B cell (primary cell): ENCODE measurements around the gene SLC7A10. TPM values are rescaled to one million over a fixed set of nuclear protein-coding genes. Genes with fewer than 3 reads are reported as not detected.

Source experiments
- ATAC-seq: fragments of 200-7000 bp; cut with Tn5 transposase; one replicate; pipeline ENCODE4 v1.10.0; 2021; ENCODE audit warnings: low read depth, mild to moderate bottlenecking, moderate number of reproducible peaks, moderate library complexity
- CTCF ChIA-PET: fragments of 350-600 bp; sonication (Branson Sonifier 250); formaldehyde crosslinking; loops from one replicate; lab custom pipeline; 2021; ENCODE audit warnings: antibody characterized with exemption, inconsistent platforms; lab: Charles Lee
- POLR2A ChIA-PET: fragments of 350-600 bp; sonication (Branson Sonifier 250); formaldehyde crosslinking; loops from one replicate; lab custom pipeline; 2021; ENCODE audit warnings: antibody characterized with exemption; lab: Charles Lee
- DNase-seq: peaks from one replicate; pipeline ENCODE4 v3.0.0; 2013
- H2AFZ ChIP-seq: 2 replicates; pipeline ENCODE4 v1.6.1; 2012; ENCODE audit warnings: mild to moderate bottlenecking, low read depth, low read length; ENCODE audit not compliant: insufficient read depth, poor library complexity, severe bottlenecking
- H3K27ac ChIP-seq, 2 donors: 1 replicate in 1 of 2; 2 replicates in 1 of 2; pipeline ENCODE4 v1.5.1; 2012 to 2013; ENCODE audit warnings: low read length in 2 of 2, mild to moderate bottlenecking in 2 of 2, moderate library complexity in 1 of 2
- H3K27me3 ChIP-seq, 4 experiments: fragments of 200-600 bp in 1 of 4; sonication (generic) in 1 of 4; replicated peaks in 1 of 4; 1 replicate in 2 of 4; 2 replicates in 2 of 4; pipeline versions ENCODE4 v1.6.1 to v1.7.0; 2013 to 2016; ENCODE audit warnings: low read length in 3 of 4, mild to moderate bottlenecking in 2 of 4, mixed read lengths in 1 of 4, moderate library complexity in 1 of 4; ENCODE audit not compliant: insufficient read depth in 4 of 4, control insufficient read depth in 3 of 4; ENCODE audit errors: control extremely low read depth in 1 of 4
- H3K36me3 ChIP-seq, 2 experiments: replicated peaks in 1 of 2; 1 replicate in 1 of 2; 2 replicates in 1 of 2; pipeline versions ENCODE4 v1.6.1 to v1.7.1; 2013; ENCODE audit warnings: low read length in 1 of 2; ENCODE audit not compliant: insufficient read depth in 2 of 2, control insufficient read depth in 1 of 2; ENCODE audit errors: control extremely low read depth in 1 of 2, extremely low read depth in 1 of 2
- H3K4me1 ChIP-seq, 2 donors: fragments of 200-600 bp in 1 of 2; sonication (generic) in 1 of 2; 1 replicate in 1 of 2; 2 replicates in 1 of 2; pipeline versions ENCODE4 v1.5.1 to v1.6.1; 2013 to 2017; ENCODE audit warnings: low read length in 2 of 2; ENCODE audit not compliant: control insufficient read depth in 2 of 2, insufficient read depth in 2 of 2
- H3K4me2 ChIP-seq: replicated peaks from 2 replicates; pipeline ENCODE3; 2012; ENCODE audit warnings: mild to moderate bottlenecking, low read depth, low read length; ENCODE audit not compliant: poor library complexity, severe bottlenecking
- H3K4me3 ChIP-seq, 5 experiments: fragments of 200-600 bp in 1 of 5; sonication (generic) in 1 of 5; 1 replicate in 3 of 5; 2 replicates in 2 of 5; pipeline versions ENCODE4 v1.5.1 to v1.7.0; 2011 to 2016; ENCODE audit warnings: low read length in 4 of 5, mild to moderate bottlenecking in 4 of 5, low read depth in 2 of 5, control low read depth in 1 of 5, moderate library complexity in 1 of 5; ENCODE audit not compliant: insufficient read depth in 1 of 5; ENCODE audit errors: control extremely low read depth in 1 of 5, extremely low read depth in 1 of 5
- H3K79me2 ChIP-seq: fragments of 200-600 bp; sonication (generic); one replicate; pipeline ENCODE4 v1.6.0; 2016; ENCODE audit warnings: low read length; ENCODE audit not compliant: control insufficient read depth, insufficient read depth
- H3K9ac ChIP-seq: fragments of 200-600 bp; sonication (generic); 2 replicates; pipeline ENCODE4 v1.6.1; 2017; ENCODE audit warnings: mild to moderate bottlenecking, low read length, moderate library complexity
- H3K9me3 ChIP-seq, 3 donors: one replicate each; pipeline versions ENCODE4 v1.6.1 to v1.7.1; 2013; ENCODE audit warnings: low read length in 2 of 3; ENCODE audit not compliant: control insufficient read depth in 2 of 3, insufficient read depth in 1 of 3; ENCODE audit errors: control extremely low read depth in 1 of 3
- H4K20me1 ChIP-seq: 2 replicates; pipeline ENCODE4 v1.6.0; 2012; ENCODE audit warnings: mild to moderate bottlenecking, low read length; ENCODE audit not compliant: insufficient read depth, control insufficient read depth, poor library complexity, severe bottlenecking
- H3K27ac Mint-ChIP-seq: one replicate; pipeline ENCODE4 v1.8.0; 2021; ENCODE audit warnings: mixed read lengths
- H3K27me3 Mint-ChIP-seq: one replicate; pipeline ENCODE4 v1.8.0; 2021; ENCODE audit warnings: mixed read lengths
- H3K4me1 Mint-ChIP-seq: one replicate; pipeline ENCODE4 v1.8.0; 2021; ENCODE audit warnings: mixed read lengths
- H3K4me3 Mint-ChIP-seq: one replicate; pipeline ENCODE4 v1.8.0; 2021; ENCODE audit warnings: mixed read lengths
- H3K9me3 Mint-ChIP-seq: one replicate; pipeline ENCODE4 v1.8.0; 2022; ENCODE audit warnings: mixed read lengths; ENCODE audit not compliant: insufficient read depth
- EZH2 ChIP-seq: IDR thresholded peaks from 2 replicates; pipeline ENCODE4 v1.6.1; 2012; ENCODE audit warnings: borderline replicate concordance, low read depth, mild to moderate bottlenecking, moderate library complexity, low read length; ENCODE audit not compliant: insufficient read depth, poor library complexity, severe bottlenecking
- WGBS: methylation state at CpG from one replicate; pipeline ENCODE4 v1.1.5; 2013; ENCODE audit warnings: missing lambda C conversion rate; ENCODE audit not compliant: insufficient coverage; 5-methylcytosine and 5-hydroxymethylcytosine counted together
- intact Hi-C: fragments of 100-400 bp; cut with micrococcal nuclease; formaldehyde crosslinking; loops from one replicate; pipeline ENCODE4 v1.10.0; 2022
- polyA plus RNA-seq: library from polyadenylated mRNA; depleted of rRNA; stranded (reverse); fragments of >200 nt; gene quantifications from 2 replicates; pipeline ENCODE4 v1.2.3, GENCODE V29; 2012
- total RNA-seq, 2 donors: library from RNA; stranded (reverse); fragments of 120-200 nt in 1 of 2; gene quantifications; 1 replicate in 1 of 2; 2 replicates in 1 of 2; pipeline versions ENCODE4 v1.2.3 to v1.2.4, GENCODE V29; 2013 to 2022
- TF ChIP-seq, protein P1 (sequence below): fragments of 200-600 bp; IDR thresholded peaks from one replicate; pipeline ENCODE4 v1.8.0; 2022; ENCODE audit warnings: antibody characterized with exemption, mild to moderate bottlenecking

Gene SLC7A10
- total and polyA plus RNA-seq, 2 donors (not counting 1 experiment from before 2014, with no cell fraction given), result not detected

DNA sequence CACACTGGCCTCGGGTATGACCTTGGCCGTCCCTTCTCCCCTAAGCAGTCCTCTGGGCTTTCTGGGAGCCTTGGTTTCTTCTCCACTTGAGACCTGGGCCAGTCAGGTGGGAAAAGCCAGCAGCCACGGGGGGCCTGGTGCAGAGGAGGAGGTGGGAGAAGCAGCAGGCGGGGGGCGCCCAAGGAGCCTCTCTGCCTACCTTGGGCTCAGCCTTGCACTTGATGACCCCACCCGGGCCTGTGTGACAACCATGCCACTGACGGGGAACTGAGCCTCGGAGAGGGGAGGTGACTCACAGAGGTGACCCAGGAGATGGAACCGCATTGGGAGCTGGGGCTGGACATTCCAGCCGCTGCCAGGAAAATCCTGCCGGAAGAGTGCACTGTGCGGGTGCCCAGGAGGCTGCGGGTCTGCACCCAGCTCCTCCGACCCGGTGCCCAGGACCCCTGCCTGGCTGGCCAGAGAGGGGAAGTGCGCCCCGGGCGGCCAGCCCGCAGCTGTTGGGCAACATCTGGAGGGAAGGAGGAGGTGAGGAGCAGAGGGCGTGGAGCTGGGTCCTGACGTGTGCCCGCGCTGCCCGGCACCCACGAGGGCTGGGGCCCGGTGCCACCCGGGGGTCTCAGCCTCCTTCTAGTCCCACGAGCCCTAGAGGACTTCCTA lies 23.4 kb upstream of the SLC7A10 start:
- H3K9me3 ChIP-seq, result peaks cover 0 to 19% (median 8%) of the 10 kb centered on the region in 3 donors
- Mint-ChIP-seq H3K27me3 (peaks cover 5% of the 10 kb centered on the region), H3K27ac (no peak overlapping the region), H3K4me1 (no peaks in the 10 kb centered on the region), H3K4me3 (no peak overlapping the region), H3K9me3 (no peaks in the 10 kb centered on the region)
- H4K20me1 ChIP-seq, result no peaks in the 10 kb centered on the region
- intact Hi-C loops, result no loop called here
- no peak overlapping the region for H3K27ac ChIP-seq
- H3K4me1 ChIP-seq, result no peaks in the 10 kb centered on the region
- no peaks in the 10 kb centered on the region for H3K27me3 ChIP-seq
- H3K4me2 ChIP-seq, result no peak overlapping the region
- H3K9ac ChIP-seq, result no peak overlapping the region
- WGBS, result 27% methylated on average over 26 of the region's 28 CpGs
- ATAC-seq (no peak), DNase-seq (no peak)
- ChIA-PET POLR2A (no interaction called here), CTCF (no interaction called here)
- no peak overlapping the region for H3K4me3 ChIP-seq
- no peaks in the 10 kb centered on the region for H3K79me2 ChIP-seq
- no peaks in the 10 kb centered on the region for H3K36me3 ChIP-seq
- no peak for TF ChIP-seq EZH2
- TF ChIP-seq, protein P1, sequence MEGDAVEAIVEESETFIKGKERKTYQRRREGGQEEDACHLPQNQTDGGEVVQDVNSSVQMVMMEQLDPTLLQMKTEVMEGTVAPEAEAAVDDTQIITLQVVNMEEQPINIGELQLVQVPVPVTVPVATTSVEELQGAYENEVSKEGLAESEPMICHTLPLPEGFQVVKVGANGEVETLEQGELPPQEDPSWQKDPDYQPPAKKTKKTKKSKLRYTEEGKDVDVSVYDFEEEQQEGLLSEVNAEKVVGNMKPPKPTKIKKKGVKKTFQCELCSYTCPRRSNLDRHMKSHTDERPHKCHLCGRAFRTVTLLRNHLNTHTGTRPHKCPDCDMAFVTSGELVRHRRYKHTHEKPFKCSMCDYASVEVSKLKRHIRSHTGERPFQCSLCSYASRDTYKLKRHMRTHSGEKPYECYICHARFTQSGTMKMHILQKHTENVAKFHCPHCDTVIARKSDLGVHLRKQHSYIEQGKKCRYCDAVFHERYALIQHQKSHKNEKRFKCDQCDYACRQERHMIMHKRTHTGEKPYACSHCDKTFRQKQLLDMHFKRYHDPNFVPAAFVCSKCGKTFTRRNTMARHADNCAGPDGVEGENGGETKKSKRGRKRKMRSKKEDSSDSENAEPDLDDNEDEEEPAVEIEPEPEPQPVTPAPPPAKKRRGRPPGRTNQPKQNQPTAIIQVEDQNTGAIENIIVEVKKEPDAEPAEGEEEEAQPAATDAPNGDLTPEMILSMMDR, result no peak
- H2AFZ ChIP-seq, result no peak overlapping the region

DNA sequence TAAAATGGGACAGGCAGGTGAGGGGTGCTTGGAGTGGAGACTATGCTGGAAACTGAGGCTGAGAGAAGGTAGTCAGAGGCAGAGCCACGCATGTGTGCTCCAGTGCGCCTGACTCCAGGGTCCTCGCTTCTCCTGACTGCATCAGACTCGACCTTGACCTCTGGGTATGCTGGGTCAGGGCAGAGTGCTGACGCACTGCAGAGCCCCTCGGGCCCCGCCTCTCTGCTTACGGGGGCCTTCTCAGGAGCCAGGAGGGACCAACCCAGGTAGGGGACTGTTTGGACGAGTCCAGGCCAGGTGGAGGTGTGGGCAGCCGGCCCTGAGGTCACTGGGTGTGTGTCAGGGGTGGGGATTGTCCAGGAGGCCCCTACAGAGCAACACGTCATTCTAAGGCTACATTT lies 22.9 kb upstream of the SLC7A10 start:
- no peaks in the 10 kb centered on the region for H3K4me1 ChIP-seq
- peaks cover 5% of the 10 kb centered on the region for H3K27me3 Mint-ChIP-seq
- no peak overlapping the region for H3K4me3 Mint-ChIP-seq
- CTCF ChIA-PET, result no interaction called here
- H3K9me3 Mint-ChIP-seq, result no peaks in the 10 kb centered on the region
- H4K20me1 ChIP-seq, result no peaks in the 10 kb centered on the region
- H3K27me3 ChIP-seq, result no peaks in the 10 kb centered on the region
- ATAC-seq, result no peak
- intact Hi-C loops, result no loop called here
- WGBS, result 92% methylated on average over 9 of the region's 11 CpGs
- no peaks in the 10 kb centered on the region for H3K36me3 ChIP-seq
- no peak for DNase-seq
- no peak overlapping the region for H3K4me3 ChIP-seq
- POLR2A ChIA-PET, result no interaction called here
- H3K4me2 ChIP-seq, result no peak overlapping the region
- peaks cover 0 to 19% (median 8%) of the 10 kb centered on the region in 3 donors for H3K9me3 ChIP-seq
- no peak overlapping the region for H3K27ac Mint-ChIP-seq
- no peak overlapping the region for H3K9ac ChIP-seq
- TF ChIP-seq, protein P1, result no peak
- no peak for TF ChIP-seq EZH2
- H3K27ac ChIP-seq, result no peak overlapping the region
- H3K79me2 ChIP-seq, result no peaks in the 10 kb centered on the region
- no peaks in the 10 kb centered on the region for H3K4me1 Mint-ChIP-seq
- H2AFZ ChIP-seq, result no peak overlapping the region
